Cardiac muscle cell (in vitro differentiated cells and primary cell): Measurements from ENCODE around the gene TMEM273. TPM values are rescaled to one million over a fixed set of nuclear protein-coding genes. Genes with fewer than 3 reads are reported as not detected.

Experiments used
- DNase-seq, 2 donors: peaks; one replicate each; pipeline versions ENCODE4 v3.0.0 to v3.0.0-alpha.2; 2010 to 2017; ENCODE audit warnings: low read depth in 1 of 2, low spot score in 1 of 2
- H3K27ac ChIP-seq: fragments of 200-600 bp; sonication (generic); 2 replicates; pipeline ENCODE4 v1.5.1; 2016
- H3K27me3 ChIP-seq: fragments of 200-600 bp; sonication (generic); 2 replicates; pipeline ENCODE4 v1.6.0; 2016; ENCODE audit warnings: control low read depth
- H3K36me3 ChIP-seq: fragments of 200-600 bp; sonication (generic); 2 replicates; pipeline ENCODE4 v1.5.1; 2016; ENCODE audit warnings: control low read depth
- H3K4me1 ChIP-seq: fragments of 200-600 bp; sonication (generic); 2 replicates; pipeline ENCODE4 v1.8.1; 2017; ENCODE audit warnings: low read depth, mild to moderate bottlenecking, mixed run types
- H3K4me3 ChIP-seq: fragments of 200-600 bp; sonication (generic); 2 replicates; pipeline ENCODE4 v1.5.1; 2016; ENCODE audit warnings: mild to moderate bottlenecking
- H3K9me3 ChIP-seq: fragments of 200-600 bp; sonication (generic); 2 replicates; pipeline ENCODE4 v1.5.1; 2017; ENCODE audit warnings: low read depth, mild to moderate bottlenecking, control low read depth
- CTCF ChIP-seq: IDR thresholded peaks from 2 replicates; pipeline ENCODE4 v1.5.1; 2012; ENCODE audit warnings: low read depth, mild to moderate bottlenecking, low read length
- polyA plus RNA-seq: library from polyadenylated mRNA; unstranded; fragments of >200 nt; fragmentation: Nextera tagmentation; extraction: Ambion mirVana; gene quantifications from 2 replicates; pipeline ENCODE4 v1.2.1, GENCODE V29; 2016
- total RNA-seq: library from RNA; depleted of rRNA; stranded (reverse); fragments of >200 nt; gene quantifications from 2 replicates; pipeline ENCODE4 v1.2.3, GENCODE V29; 2016

TMEM273 gene
- total and polyA plus RNA-seq, 2 experiments from 2014 or later: not detected

- no peak for DNase-seq
- Histone ChIP-seq H3K4me1 (no peaks in the 10 kb centered on the region), H3K27ac (no peak overlapping the region), H3K36me3 (no peaks in the 10 kb centered on the region), H3K9me3 (no peaks in the 10 kb centered on the region), H3K4me3 (no peak overlapping the region), H3K27me3 (no peaks in the 10 kb centered on the region)
- TF ChIP-seq CTCF: no peak
Measured at GRCh38 chr10:49151481-49151880, 36.7 kb downstream of the TMEM273 start.

GRCh38 chr10:49151025-49151445 lies 37.2 kb downstream of the TMEM273 start:
- Histone ChIP-seq H3K27ac (no peak overlapping the region), H3K4me1 (no peaks in the 10 kb centered on the region), H3K4me3 (no peak overlapping the region), H3K36me3 (no peaks in the 10 kb centered on the region), H3K27me3 (no peaks in the 10 kb centered on the region), H3K9me3 (no peaks in the 10 kb centered on the region)
- no peak for DNase-seq
- no peak for TF ChIP-seq CTCF

- no peak for DNase-seq
- no peaks in the 10 kb centered on the region for H3K9me3 ChIP-seq
- H3K4me1 ChIP-seq: no peaks in the 10 kb centered on the region
- no peak overlapping the region for H3K27ac ChIP-seq
- no peaks in the 10 kb centered on the region for H3K27me3 ChIP-seq
- no peak for TF ChIP-seq CTCF
- no peaks in the 10 kb centered on the region for H3K36me3 ChIP-seq
- H3K4me3 ChIP-seq: no peak overlapping the region
Measured at GRCh38 chr10:49150426-49150825, 37.8 kb downstream of the TMEM273 start.

GRCh38 chr10:49149881-49150280 lies 38.3 kb downstream of the TMEM273 start:
- Histone ChIP-seq H3K27ac (no peak overlapping the region), H3K9me3 (no peaks in the 10 kb centered on the region), H3K4me3 (no peak overlapping the region), H3K4me1 (no peaks in the 10 kb centered on the region), H3K27me3 (no peaks in the 10 kb centered on the region), H3K36me3 (no peaks in the 10 kb centered on the region)
- DNase-seq: no peak
- no peak for TF ChIP-seq CTCF

DNA sequence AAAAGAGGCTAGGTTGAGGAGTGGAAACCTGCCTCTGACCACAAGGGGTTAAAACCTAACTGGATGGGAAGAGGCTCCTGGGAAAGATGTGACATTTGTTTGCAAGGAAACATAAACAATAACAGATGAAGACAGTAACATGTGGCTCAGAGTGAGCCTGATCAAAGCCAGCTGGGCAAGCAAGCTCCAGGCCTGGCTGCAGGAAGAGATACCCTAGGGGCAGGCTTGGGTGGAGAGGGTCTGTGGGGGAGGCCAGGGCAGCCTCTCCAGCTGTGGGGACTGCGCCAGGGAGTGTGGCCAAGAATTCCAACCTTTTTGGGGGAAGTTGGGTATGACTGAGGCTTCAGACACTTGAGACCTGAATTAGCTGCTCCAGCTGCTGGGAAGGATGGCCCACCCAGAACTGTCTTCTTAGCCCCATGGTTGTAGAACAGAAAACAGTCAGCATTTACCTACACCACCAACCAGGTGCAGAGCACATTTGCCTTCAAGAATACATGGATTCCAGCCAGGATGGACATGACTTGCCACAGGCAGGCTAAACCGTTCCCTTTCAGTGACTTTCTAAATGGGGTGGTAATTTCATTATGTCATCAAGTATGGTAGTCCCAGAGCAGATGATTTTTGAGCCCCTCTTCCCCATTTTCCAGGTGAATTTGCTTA lies 44.0 kb downstream of the TMEM273 start:
- Histone ChIP-seq H3K27ac (no peak overlapping the region), H3K4me1 (no peaks in the 10 kb centered on the region), H3K9me3 (no peaks in the 10 kb centered on the region), H3K36me3 (no peaks in the 10 kb centered on the region), H3K4me3 (no peak overlapping the region), H3K27me3 (no peaks in the 10 kb centered on the region)
- TF ChIP-seq CTCF: no peak
- DNase-seq: no peak
